ENCODE measurements around the gene TMEM151B. TPM values are rescaled to one million over a fixed set of nuclear protein-coding genes. Genes with fewer than 3 reads are reported as not detected.

TMEM151B gene
- total RNA-seq, 1 experiment from 2014 or later, result not detected

- BruUV-seq (replicated peaks), result no TSS peak
- Histone ChIP-seq H3K4me2 (ENCODE audit: low read length) (no peak overlapping the region), H3K9ac (ENCODE audit: low read length) (no peak overlapping the region), H3K9me3 (ENCODE audit: control insufficient read depth in 1 of 2, insufficient read depth in 1 of 2, low read depth in 1 of 2, low read length in 2 of 2) (no peaks in the 10 kb centered on the region), H3K4me3 (replicated peaks in 1 of 2; ENCODE audit: low read depth in 1 of 2, low read length in 2 of 2) (no peak overlapping the region), H3K79me2 (ENCODE audit: insufficient read depth, low read length) (no peaks in the 10 kb centered on the region), H3K4me1 (ENCODE audit: control insufficient read depth in 1 of 2, insufficient read depth in 2 of 2, low read length in 2 of 2) (no peaks in the 10 kb centered on the region), H3K9me2 (ENCODE audit: insufficient read depth) (no peaks in the 10 kb centered on the region), H3K27ac (ENCODE audit: low read depth, low read length) (no peak overlapping the region), H3K36me3 (ENCODE audit: control insufficient read depth in 1 of 2, insufficient read depth in 2 of 2, low read length in 2 of 2) (no peaks in the 10 kb centered on the region), H4K20me1 (ENCODE audit: insufficient read depth) (no peaks in the 10 kb centered on the region), H3K27me3 (ENCODE audit: insufficient read depth, low read length) (peaks cover 10% of the 10 kb centered on the region; the same call in 1 of the 2 replicates), H2AFZ (ENCODE audit: low read depth, low read length, poor library complexity, severe bottlenecking) (no peak overlapping the region)
- ChIA-PET CTCF (interaction anchor here (1.2 kb wide), 1 partner anchor 74 kb away, joined by 4 read pairs; no protein-coding TSS in a partner anchor), POLR2A (no interaction called here), RAD21 (ENCODE audit: low non-redundant PET in 1 of 2, low total read pairs in 2 of 2, uncharacterized antibody in 2 of 2, unreplicated experiment in 2 of 2) (no interaction called here)
- TF ChIP-seq ATF3 (IDR thresholded peaks at IDR 0.05), result no peak
- TF ChIP-seq TCF7L2 (IDR thresholded peaks at IDR 0.05; ENCODE audit: borderline replicate concordance, extremely low read depth, insufficient read depth, insufficient read length), result no peak
- TF ChIP-seq SRF (IDR thresholded peaks at IDR 0.05; ENCODE audit: low read depth), result no peak
- no peak for TF ChIP-seq ZNF274 (IDR thresholded peaks at IDR 0.05; ENCODE audit: low read depth, low read length)
- TF ChIP-seq REST (IDR thresholded peaks at IDR 0.05; ENCODE audit: low read depth), result no peak
- no peak for TF ChIP-seq POLR2AphosphoS5 (IDR thresholded peaks at IDR 0.05; ENCODE audit: low read depth, low read length)
- no peak for TF ChIP-seq SP1 (IDR thresholded peaks at IDR 0.05; ENCODE audit: low read depth)
- TF ChIP-seq EGR1 (IDR thresholded peaks at IDR 0.05; ENCODE audit: low read depth), result no peak
- no peak for TF ChIP-seq EZH2phosphoT487 (IDR thresholded peaks at IDR 0.05; ENCODE audit: borderline replicate concordance)
- DNase-seq (ENCODE audit: low read depth, low spot score), result no peak
- no peak for ATAC-seq
- intact Hi-C loops (cut with micrococcal nuclease), result no loop called here
Observed at GRCh38 chr6:44342052-44342451, 71.8 kb downstream of the TMEM151B start.

Data from HCT116 (cell line).